K562 (cell line): Measurements from ENCODE around the gene MEF2D. TPM values are rescaled to one million over a fixed set of nuclear protein-coding genes. Genes with fewer than 3 reads are reported as not detected.
A peak's percentile ranks its signal among the peaks of the same experiment; 100 is the strongest.

Experiments used
- DPF2 ChIP-seq: fragments of 450-650 bp; IDR thresholded peaks from 2 replicates; pipeline ENCODE4 v1.6.1; 2016
- ESRRA ChIP-seq: fragments of 450-650 bp; IDR thresholded peaks from 2 replicates; pipeline ENCODE4 v1.6.1; 2014; ENCODE audit warnings: low read depth, mild to moderate bottlenecking, moderate library complexity, borderline replicate concordance
- ILK ChIP-seq: fragments of 450-650 bp; IDR thresholded peaks from 2 replicates; pipeline ENCODE4 v1.6.1; 2016; ENCODE audit warnings: missing genetic modification characterization, low read depth, mild to moderate bottlenecking, missing compliant biosample characterization, moderate library complexity, borderline replicate concordance
- MCM2 ChIP-seq: fragments of 450-650 bp; IDR thresholded peaks from 2 replicates; pipeline ENCODE4 v1.6.1; 2017; ENCODE audit warnings: low read depth, mild to moderate bottlenecking
- NR1H2 ChIP-seq: sonication (generic); formaldehyde crosslinking; IDR thresholded peaks from 2 replicates; pipeline ENCODE4 v1.4.0; 2020; ENCODE audit warnings: mild to moderate bottlenecking, missing genetic modification reagents
- TCF3 ChIP-seq: sonication (generic); formaldehyde crosslinking; IDR thresholded peaks from 2 replicates; pipeline ENCODE4 v1.4.0; 2020; ENCODE audit warnings: mild to moderate bottlenecking, missing genetic modification reagents
- ZNF197 ChIP-seq: fragments of 200-800 bp; sonication (Bioruptor generic); IDR thresholded peaks from 2 replicates; pipeline ENCODE4 v1.6.1; 2016; ENCODE audit warnings: low read depth, missing genetic modification characterization, missing compliant biosample characterization
- ZNF263 ChIP-seq: sonication (generic); formaldehyde crosslinking; IDR thresholded peaks from 2 replicates; pipeline ENCODE4 v1.8.0; 2022; ENCODE audit warnings: mild to moderate bottlenecking, missing genetic modification reagents, borderline replicate concordance
- ZNF445 ChIP-seq: fragments of 250-450 bp; sonication (Bioruptor Pico); IDR thresholded peaks from 2 replicates; pipeline ENCODE4 v1.4.0; 2020; ENCODE audit warnings: low read depth, mild to moderate bottlenecking, moderate library complexity
- polyA plus RNA-seq, 8 experiments: library from polyadenylated mRNA; depleted of rRNA in 4 of 8; stranded (reverse) in 5 of 8; unstranded in 3 of 8; fragments of >200 nt; fragmentation: Nextera tagmentation in 2 of 8; fragmentation: Illumina TruSeq in 1 of 8; extraction: Ambion mirVana in 2 of 8; extraction: Trizol in 1 of 8; gene quantifications; 2 replicates each; pipeline versions ENCODE4 v1.2.1 to v1.2.3, GENCODE V29; 2011 to 2014; ENCODE audit warnings: inconsistent platforms in 1 of 8, missing spikeins in 1 of 8
- total RNA-seq, 7 experiments: library from RNA; depleted of rRNA in 6 of 7; stranded (reverse); fragments of >200 nt in 6 of 7; fragmentation: Illumina TruSeq in 2 of 7; extraction: Trizol in 2 of 7; gene quantifications; 2 replicates each; pipeline versions ENCODE4 v1.2.1 to v1.2.3, GENCODE V29; 2011 to 2021; ENCODE audit warnings: low replicate concordance in 1 of 7
- TF ChIP-seq, protein P1 (sequence below): sonication (generic); formaldehyde crosslinking; IDR thresholded peaks from 2 replicates; pipeline ENCODE4 v1.8.0; 2022; ENCODE audit warnings: mild to moderate bottlenecking, missing genetic modification reagents
- TF ChIP-seq, protein P2 (sequence below): sonication (generic); formaldehyde crosslinking; IDR thresholded peaks from 2 replicates; pipeline ENCODE4 v1.8.1; 2023; ENCODE audit warnings: mild to moderate bottlenecking, missing genetic modification reagents
- TF ChIP-seq, protein P3 (sequence below), 2 experiments: fragments of 450-650 bp; conservative IDR thresholded peaks; 2 replicates each; pipeline ENCODE4 v1.6.1; 2017; ENCODE audit warnings: mild to moderate bottlenecking in 2 of 2, moderate library complexity in 2 of 2
- TF ChIP-seq, protein P4 (sequence below): fragments of 250-450 bp; sonication (Bioruptor Pico); IDR thresholded peaks from 2 replicates; pipeline ENCODE4 v1.5.0; 2020; ENCODE audit warnings: mild to moderate bottlenecking, borderline replicate concordance
- TF ChIP-seq, protein P5 (sequence below): sonication (generic); formaldehyde crosslinking; IDR thresholded peaks from 2 replicates; pipeline ENCODE4 v1.8.0; 2022; ENCODE audit warnings: missing genetic modification reagents, mild to moderate bottlenecking, moderate library complexity, borderline replicate concordance

MEF2D gene
- total and polyA plus RNA-seq, 9 of the 15 experiments (the other 6 are each of a cell fraction or from before 2014, with no cell fraction given), result 0.10 to 19.5 (median 2.6) TPM

DNA sequence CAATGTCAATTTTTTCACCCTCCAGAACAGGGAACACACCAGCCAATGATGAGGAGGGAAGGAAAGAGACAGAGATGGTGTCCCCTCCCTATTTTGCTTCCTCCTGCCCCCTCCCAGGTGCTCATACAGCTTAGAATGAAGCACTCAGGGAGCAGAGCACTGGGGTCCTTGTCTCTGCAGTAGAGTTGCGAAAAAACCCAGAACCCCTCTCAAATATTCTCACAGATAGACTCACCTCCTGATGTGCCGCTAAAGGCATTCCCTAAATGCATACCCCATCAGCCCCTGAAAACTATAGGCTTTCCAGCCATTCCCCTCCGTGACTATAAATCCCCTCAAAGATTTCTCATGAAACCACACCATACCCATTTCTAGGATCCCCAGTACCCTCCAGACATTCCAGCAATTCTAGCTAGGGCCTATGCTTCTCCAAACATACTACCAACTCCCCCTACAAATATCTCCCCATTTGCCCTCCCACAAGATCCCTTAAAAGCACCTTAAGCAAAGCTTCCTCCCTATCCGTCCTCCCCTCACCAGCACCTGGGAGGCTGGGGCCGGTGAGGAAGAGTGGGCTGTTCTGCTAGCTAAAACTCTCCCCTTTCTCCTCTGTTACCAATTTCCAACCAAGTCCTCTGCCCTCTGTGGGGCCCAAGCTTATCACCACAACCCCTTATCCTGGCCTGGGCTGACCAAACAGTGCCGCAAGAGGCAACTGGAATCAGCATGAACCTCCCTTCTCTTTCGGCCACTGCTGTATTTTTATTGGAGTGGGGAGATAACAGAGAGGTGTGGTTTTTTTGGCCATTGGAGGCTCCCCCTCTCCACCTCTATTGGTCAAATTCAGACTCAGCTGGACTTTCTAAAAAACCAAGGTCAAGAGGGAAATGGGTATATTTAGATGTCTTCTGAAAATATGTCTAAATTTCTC lies 76.9 kb downstream of the MEF2D start (continued):
- TF ChIP-seq, protein P1, sequence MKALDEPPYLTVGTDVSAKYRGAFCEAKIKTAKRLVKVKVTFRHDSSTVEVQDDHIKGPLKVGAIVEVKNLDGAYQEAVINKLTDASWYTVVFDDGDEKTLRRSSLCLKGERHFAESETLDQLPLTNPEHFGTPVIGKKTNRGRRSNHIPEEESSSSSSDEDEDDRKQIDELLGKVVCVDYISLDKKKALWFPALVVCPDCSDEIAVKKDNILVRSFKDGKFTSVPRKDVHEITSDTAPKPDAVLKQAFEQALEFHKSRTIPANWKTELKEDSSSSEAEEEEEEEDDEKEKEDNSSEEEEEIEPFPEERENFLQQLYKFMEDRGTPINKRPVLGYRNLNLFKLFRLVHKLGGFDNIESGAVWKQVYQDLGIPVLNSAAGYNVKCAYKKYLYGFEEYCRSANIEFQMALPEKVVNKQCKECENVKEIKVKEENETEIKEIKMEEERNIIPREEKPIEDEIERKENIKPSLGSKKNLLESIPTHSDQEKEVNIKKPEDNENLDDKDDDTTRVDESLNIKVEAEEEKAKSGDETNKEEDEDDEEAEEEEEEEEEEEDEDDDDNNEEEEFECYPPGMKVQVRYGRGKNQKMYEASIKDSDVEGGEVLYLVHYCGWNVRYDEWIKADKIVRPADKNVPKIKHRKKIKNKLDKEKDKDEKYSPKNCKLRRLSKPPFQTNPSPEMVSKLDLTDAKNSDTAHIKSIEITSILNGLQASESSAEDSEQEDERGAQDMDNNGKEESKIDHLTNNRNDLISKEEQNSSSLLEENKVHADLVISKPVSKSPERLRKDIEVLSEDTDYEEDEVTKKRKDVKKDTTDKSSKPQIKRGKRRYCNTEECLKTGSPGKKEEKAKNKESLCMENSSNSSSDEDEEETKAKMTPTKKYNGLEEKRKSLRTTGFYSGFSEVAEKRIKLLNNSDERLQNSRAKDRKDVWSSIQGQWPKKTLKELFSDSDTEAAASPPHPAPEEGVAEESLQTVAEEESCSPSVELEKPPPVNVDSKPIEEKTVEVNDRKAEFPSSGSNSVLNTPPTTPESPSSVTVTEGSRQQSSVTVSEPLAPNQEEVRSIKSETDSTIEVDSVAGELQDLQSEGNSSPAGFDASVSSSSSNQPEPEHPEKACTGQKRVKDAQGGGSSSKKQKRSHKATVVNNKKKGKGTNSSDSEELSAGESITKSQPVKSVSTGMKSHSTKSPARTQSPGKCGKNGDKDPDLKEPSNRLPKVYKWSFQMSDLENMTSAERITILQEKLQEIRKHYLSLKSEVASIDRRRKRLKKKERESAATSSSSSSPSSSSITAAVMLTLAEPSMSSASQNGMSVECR (CRISPR knock-in tag), result no peak
- TF ChIP-seq, protein P2, sequence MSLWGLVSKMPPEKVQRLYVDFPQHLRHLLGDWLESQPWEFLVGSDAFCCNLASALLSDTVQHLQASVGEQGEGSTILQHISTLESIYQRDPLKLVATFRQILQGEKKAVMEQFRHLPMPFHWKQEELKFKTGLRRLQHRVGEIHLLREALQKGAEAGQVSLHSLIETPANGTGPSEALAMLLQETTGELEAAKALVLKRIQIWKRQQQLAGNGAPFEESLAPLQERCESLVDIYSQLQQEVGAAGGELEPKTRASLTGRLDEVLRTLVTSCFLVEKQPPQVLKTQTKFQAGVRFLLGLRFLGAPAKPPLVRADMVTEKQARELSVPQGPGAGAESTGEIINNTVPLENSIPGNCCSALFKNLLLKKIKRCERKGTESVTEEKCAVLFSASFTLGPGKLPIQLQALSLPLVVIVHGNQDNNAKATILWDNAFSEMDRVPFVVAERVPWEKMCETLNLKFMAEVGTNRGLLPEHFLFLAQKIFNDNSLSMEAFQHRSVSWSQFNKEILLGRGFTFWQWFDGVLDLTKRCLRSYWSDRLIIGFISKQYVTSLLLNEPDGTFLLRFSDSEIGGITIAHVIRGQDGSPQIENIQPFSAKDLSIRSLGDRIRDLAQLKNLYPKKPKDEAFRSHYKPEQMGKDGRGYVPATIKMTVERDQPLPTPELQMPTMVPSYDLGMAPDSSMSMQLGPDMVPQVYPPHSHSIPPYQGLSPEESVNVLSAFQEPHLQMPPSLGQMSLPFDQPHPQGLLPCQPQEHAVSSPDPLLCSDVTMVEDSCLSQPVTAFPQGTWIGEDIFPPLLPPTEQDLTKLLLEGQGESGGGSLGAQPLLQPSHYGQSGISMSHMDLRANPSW, result no peak
- TF ChIP-seq ZNF197 (CRISPR knock-in tag) (no peak), ESRRA (peak; percentile 19; the same call in 1 of the 2 replicates), TCF3 (CRISPR knock-in tag) (peak; percentile 66), NR1H2 (no peak), MCM2 (no peak), DPF2 (peak; percentile 47), ILK (tag) (no peak), ZNF445 (CRISPR knock-in tag) (no peak), ZNF263 (CRISPR knock-in tag) (peak; percentile 89)
- TF ChIP-seq, protein P3, sequence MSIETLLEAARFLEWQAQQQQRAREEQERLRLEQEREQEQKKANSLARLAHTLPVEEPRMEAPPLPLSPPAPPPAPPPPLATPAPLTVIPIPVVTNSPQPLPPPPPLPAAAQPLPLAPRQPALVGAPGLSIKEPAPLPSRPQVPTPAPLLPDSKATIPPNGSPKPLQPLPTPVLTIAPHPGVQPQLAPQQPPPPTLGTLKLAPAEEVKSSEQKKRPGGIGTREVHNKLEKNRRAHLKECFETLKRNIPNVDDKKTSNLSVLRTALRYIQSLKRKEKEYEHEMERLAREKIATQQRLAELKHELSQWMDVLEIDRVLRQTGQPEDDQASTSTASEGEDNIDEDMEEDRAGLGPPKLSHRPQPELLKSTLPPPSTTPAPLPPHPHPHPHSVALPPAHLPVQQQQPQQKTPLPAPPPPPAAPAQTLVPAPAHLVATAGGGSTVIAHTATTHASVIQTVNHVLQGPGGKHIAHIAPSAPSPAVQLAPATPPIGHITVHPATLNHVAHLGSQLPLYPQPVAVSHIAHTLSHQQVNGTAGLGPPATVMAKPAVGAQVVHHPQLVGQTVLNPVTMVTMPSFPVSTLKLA (conservative IDR thresholded peaks at IDR 0.05), result no peak; a peak in 1 of 4 replicates
- TF ChIP-seq, protein P4, sequence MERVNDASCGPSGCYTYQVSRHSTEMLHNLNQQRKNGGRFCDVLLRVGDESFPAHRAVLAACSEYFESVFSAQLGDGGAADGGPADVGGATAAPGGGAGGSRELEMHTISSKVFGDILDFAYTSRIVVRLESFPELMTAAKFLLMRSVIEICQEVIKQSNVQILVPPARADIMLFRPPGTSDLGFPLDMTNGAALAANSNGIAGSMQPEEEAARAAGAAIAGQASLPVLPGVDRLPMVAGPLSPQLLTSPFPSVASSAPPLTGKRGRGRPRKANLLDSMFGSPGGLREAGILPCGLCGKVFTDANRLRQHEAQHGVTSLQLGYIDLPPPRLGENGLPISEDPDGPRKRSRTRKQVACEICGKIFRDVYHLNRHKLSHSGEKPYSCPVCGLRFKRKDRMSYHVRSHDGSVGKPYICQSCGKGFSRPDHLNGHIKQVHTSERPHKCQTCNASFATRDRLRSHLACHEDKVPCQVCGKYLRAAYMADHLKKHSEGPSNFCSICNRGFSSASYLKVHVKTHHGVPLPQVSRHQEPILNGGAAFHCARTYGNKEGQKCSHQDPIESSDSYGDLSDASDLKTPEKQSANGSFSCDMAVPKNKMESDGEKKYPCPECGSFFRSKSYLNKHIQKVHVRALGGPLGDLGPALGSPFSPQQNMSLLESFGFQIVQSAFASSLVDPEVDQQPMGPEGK, result no peak
- TF ChIP-seq, protein P5, sequence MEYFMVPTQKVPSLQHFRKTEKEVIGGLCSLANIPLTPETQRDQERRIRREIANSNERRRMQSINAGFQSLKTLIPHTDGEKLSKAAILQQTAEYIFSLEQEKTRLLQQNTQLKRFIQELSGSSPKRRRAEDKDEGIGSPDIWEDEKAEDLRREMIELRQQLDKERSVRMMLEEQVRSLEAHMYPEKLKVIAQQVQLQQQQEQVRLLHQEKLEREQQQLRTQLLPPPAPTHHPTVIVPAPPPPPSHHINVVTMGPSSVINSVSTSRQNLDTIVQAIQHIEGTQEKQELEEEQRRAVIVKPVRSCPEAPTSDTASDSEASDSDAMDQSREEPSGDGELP (CRISPR knock-in tag), result peak; percentile 64
